HG03159 (cell line): ENCODE results near the gene CXCL16.

ENCODE experiments used
- ATAC-seq: cut with Tn5 transposase; IDR thresholded peaks from one replicate; pipeline ENCODE4 v1.9.1; 2021; ENCODE audit warnings: mild to moderate bottlenecking, moderate library complexity; ENCODE audit not compliant: unreplicated experiment

CXCL16 gene, protein sequence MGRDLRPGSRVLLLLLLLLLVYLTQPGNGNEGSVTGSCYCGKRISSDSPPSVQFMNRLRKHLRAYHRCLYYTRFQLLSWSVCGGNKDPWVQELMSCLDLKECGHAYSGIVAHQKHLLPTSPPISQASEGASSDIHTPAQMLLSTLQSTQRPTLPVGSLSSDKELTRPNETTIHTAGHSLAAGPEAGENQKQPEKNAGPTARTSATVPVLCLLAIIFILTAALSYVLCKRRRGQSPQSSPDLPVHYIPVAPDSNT

DNA sequence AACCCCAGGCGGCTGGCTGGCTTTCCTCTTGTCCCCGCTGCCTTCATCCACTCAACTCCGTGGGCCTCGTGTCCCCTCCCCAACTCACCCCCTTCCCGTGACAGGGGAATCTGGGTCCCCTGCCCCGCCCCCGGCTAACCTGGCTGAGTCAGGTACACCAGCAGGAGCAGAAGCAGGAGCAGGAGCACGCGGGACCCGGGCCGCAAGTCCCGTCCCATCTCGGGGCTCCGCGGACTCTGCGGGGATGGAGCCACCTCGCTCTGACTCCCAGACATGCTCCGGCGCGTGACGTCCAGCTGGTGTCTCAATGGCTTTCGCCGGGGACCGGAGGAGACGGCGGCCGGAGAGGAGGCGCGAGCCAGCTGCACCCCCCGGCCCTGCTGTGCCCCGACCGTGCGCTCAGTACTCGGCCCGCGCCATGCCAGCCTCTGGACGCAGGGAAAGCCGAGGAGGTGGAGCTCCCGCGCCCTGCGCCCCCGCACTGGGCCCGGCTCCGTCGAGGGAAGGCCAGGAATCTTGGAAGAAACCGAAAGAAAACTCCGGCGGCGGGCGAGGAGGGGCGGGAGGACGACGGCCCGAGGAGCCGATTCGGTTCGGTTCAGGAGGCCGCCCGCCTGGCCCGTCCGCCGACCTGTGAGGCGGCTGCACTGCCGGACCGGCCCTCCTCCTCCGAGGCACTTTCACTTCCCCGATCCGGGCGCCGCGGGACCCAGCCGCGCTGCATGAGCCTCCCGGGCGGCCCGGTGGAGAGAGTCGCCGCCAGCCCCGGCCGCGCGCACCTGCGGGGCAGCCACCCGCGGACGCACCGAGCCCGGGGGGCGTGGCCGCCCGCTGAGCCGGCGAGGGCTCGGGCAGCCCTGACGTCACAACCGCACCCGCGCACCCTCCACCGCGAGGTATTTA, at the start of gene CXCL16, which contains the start of gene ZMYND15:
TSS of gene CXCL16 (minus strand) at position 807 of the 903 bp plus-strand sequence. CDS start at position 218, 589 bp downstream.
TSS of gene ZMYND15 (plus strand) at position 712 of the 903 bp plus-strand sequence. CDS start 716 bp downstream, outside the sequence.
- ATAC-seq = no peak

DNA sequence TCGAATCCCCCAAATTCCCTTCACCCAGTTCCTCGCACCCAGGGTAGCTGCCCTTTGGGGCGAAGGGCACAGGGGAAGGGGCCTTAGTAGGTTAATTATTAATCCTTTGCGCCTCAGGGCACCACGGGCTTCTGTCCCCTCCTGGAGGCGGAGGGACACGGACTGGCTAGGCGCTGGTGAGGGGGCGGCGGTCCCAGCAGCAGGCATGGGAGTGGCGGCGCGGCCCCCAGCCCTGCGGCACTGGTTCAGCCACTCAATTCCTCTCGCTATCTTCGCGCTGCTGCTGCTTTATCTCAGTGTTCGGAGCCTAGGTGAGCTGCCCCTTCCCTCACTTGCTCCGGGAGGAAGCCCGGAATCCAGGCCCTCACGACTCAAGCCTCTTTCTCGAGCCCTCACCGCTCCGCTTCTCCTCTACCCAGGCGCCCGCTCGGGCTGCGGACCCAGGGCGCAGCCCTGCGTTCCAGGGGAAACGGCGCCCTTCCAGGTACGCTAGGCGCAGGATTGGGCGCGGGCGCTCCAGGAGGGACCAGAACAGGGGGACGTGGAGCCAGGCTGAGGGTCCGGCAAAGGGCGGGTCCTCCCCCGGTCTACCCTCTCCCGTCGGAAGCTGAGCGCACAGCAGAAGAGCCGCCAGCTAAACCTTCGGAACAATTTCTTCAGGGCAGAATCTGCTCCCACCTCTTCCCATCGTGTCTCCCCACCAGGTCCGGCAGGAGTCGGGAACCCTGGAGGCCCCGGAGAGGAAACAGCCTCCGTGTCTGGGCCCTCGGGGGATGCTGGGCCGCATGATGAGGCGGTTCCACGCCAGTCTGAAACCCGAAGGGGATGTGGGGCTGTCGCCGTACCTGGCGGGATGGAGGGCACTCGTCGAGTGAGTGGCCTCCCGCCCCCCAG, 49.3 kb upstream of the CXCL16 start, which contains the start of gene GLTPD2:
TSS of gene GLTPD2 (plus strand) at position 158 of the 894 bp plus-strand sequence. CDS start at position 206, 48 bp downstream.
- no peak for ATAC-seq

DNA sequence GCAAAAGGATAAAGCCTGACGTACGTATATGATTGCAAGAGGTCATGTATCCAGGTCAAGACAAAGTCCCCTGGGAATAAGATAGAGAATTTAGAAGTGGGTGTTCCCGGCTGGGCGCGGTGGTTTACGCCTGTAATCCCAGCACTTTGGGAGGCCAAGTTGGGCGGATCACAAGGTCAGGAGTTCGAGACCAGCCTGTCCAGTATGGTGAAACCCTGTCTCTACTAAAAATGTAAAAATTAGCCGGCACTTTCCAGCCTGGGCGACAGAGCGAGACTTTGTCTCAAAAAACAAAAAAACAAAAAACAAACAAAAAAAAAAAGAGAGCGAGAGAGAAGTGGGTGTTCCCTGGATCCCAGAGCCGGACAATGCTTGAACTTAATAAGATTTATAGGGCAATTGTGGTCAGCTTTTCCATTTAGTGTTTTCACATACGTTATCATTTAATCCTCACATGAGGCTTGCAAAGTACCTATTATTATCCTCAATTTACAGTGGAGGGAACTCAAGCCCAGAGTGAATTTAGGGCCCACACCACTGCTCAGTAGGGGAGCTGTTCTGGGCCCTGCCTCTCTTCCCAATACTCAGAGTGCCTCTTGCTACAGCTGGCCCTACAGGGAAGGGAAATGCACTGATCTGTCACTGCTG, 48.6 kb upstream of the CXCL16 start:
- ATAC-seq = no peak

- no peak for ATAC-seq
Observed at GRCh38 chr17:4786516-4786915, 46.8 kb upstream of the CXCL16 start.

DNA sequence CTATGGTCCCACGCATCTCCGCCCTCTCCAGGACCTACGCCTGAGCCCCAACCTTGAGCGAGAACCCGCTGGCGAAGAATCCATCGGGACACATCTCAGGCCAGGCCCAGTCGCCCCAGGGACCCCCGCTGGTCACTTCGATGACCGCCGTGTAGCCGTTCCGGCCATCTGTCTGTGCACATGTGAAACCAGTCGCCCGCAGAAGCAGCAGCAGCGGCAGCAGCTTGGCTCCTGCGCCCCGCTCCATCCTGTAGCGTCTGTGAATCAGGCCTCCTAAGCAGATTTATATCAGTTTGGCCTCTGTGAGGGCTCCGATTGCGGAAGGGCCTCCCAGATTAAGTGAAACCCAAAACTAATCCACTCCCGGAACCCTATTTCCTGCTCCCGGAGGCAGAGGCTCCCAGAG, 46.4 kb upstream of the CXCL16 start, which contains the start of gene VMO1:
TSS of gene VMO1 (minus strand) at position 259 of the 406 bp plus-strand sequence. CDS start at position 247, 12 bp downstream.
- no peak for ATAC-seq

DNA sequence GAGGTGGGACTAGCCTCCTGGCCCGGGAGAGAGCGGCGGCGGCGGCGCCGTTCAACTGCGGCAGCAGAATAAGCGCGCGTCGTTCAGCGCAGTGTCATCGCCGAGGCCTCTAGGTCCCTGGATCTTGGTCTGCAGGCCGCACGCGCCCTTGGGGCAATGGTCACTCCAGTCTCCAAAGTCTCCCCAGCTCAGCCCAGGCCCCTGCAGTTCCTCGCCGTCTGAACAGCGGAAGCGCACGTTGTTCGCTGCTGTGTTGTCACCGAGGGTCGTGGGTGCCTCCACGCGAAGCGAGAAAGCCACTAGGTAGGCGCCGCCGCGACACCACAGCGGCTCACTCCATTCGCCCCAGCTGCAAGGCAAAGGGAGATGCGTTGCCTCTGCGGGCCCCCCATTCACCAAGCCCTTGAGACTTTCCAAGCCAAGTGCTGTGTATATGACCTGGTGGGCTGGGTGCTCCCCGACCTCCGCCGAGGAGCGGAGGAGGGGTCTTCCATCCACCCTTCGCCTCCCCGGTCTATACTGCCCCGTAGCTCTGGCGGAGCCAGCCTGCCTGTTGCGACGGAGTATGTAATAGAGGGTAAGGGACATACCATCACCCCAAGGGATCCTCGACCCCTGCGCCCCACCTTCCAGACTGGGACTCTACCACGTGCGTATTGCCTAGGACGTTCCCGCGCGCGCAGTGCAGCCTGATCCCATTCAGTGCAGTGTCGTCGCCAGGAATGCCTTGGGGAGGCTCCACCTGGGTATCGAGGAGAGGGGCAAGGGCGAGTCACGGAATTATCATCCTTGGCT, 45.8 kb upstream of the CXCL16 start:
- no peak for ATAC-seq

DNA sequence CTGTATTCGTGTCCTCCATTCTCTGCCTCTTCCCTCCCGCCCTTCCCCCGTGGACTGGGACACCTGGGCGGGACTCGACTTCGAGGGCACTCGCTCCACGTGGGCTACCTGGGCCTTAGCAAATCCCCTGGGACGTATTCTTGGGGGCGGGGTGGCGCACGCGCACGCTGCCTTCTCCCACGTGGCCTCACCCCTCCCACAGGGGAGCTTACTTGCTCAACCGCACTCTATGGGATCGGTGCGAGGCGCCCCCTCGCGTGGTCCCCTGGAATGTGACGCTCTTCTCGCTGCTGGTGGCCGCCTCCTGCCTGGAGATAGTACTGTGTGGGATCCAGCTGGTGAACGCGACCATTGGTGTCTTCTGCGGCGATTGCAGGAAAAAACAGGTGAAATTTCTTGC, 42.9 kb upstream of the CXCL16 start:
- no peak for ATAC-seq

- no peak for ATAC-seq
Observed at GRCh38 chr17:4780325-4780955, 40.7 kb upstream of the CXCL16 start.

DNA sequence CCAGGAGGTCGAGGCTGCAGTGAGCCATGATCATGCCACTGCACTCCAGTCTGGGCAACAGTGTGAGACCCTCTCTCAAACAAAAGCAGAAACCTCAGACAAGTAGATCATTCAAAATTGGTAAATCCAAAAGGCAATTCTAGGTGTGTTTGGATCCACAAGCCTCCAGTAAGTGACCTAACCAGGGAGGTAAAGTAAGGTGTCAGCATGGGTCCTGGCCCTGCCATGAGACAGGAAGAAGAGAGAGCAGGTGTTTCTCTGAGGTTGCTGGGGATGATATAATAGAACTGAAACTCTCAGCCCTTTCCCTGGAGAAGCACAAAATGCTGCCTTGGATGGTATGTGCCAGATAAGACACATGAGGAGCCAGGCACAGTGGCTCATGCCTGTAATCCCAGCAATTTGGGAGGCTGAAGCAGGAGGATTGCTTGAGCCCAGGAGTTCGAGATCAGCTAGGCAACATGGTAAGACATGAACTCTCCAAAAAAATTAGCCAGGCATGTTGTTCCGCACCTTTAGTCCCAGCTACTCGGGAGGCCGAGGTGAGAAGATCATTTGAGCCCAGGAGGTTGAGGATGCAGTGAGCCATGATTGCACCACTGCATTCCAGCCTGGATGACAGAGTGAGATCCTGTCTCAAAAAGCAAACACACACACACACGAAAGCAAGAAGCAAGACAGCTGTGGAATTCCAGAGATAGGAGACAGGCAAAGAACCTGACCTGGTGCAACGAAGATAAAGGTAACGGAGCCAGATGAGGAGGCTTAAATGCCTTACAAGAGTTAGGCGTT, 38.4 kb upstream of the CXCL16 start:
- ATAC-seq = no peak

GRCh38 chr17:4772235-4772613, 32.5 kb upstream of the CXCL16 start:
- no peak for ATAC-seq

- ATAC-seq = no peak
Observed at GRCh38 chr17:4771519-4772234, 31.9 kb upstream of the CXCL16 start, which contains the start of gene TM4SF5. Gene TM4SF5, plus strand, starts transcription at chr17:4771886. Its CDS starts 37 bp downstream, at chr17:4771923.

- ATAC-seq = no peak
Observed at GRCh38 chr17:4769628-4770027, 29.9 kb upstream of the CXCL16 start.

- ATAC-seq = no peak
Observed at GRCh38 chr17:4768298-4768697, 28.6 kb upstream of the CXCL16 start.

GRCh38 chr17:4766723-4767122, 27.0 kb upstream of the CXCL16 start:
- no peak for ATAC-seq

DNA sequence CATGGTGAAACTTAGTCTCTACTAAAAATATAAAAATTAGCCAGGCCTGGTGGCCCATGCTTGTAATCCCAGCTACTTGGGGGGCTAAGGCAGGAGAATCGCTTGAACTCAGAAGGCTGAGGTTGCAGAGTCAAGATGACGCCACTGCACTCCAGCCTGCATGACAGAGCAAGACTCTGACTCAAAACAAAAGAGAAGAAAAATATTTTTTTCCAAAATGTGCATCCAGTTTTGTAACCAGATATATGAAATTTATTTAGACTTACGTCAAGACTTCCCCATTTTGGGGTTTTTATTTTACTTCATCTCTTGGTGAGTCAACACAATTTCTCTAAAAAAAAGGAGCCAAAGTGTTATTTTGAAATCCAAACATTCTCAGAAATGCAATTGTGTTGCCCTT, 26.5 kb upstream of the CXCL16 start:
- ATAC-seq = no peak

- no peak for ATAC-seq
Observed at GRCh38 chr17:4764595-4764994, 24.9 kb upstream of the CXCL16 start.

GRCh38 chr17:4759776-4760236, 20.1 kb upstream of the CXCL16 start:
- no peak for ATAC-seq
